HG03457 (cell line): Measurements from ENCODE around the gene TSSC4.

Source experiments
- ATAC-seq: cut with Tn5 transposase; IDR thresholded peaks from one replicate; pipeline ENCODE4 v1.9.1; 2021; ENCODE audit warnings: moderate number of reproducible peaks; ENCODE audit not compliant: unreplicated experiment

Gene TSSC4

DNA sequence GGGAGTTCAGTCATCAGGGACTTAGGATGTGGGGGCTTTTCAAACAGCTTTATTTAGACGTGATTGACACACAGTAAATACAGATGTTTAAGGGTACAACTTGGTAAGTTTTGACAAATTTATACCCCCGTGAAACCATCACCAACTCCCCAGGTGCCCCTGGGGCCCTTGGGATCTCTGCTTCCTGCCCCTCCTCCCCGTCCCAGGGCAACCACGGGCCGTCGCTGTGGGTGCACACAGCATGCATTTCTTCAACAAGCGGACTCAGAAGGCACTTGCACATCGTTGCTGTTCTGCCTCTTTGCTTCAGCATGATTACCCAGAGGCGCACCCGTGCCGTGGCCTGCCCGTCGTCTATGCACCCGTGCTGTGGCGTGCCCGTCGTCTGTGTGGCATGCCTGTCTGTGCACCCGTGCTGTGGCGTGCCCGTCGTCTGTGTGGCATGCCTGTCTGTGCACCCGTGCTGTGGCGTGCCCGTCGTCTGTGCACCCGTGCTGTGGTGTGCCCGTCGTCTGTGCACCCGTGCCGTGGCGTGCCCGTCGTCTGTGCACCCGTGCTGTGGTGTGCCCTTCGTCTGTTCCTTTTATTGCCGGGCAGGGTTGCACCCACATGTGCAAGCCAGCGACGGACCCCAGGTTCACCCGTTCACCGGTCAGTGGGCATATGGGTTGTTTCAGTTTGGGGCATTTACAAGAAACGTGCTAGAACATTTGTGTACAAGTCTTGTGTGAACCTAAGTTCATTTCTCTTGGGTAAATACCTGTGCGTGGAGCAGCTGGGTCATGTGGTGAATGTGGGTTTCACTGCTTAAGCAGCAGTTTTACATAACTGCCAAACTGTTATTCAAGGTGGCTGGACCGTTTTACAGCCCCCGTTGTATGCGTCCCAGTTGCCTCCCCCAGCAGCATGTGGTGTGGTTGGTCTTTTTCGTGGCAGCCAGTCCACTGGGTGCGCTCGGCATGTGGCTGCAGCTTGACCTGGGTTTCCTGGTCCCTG, 15.1 kb upstream of the TSSC4 start:
- ATAC-seq = no peak

DNA sequence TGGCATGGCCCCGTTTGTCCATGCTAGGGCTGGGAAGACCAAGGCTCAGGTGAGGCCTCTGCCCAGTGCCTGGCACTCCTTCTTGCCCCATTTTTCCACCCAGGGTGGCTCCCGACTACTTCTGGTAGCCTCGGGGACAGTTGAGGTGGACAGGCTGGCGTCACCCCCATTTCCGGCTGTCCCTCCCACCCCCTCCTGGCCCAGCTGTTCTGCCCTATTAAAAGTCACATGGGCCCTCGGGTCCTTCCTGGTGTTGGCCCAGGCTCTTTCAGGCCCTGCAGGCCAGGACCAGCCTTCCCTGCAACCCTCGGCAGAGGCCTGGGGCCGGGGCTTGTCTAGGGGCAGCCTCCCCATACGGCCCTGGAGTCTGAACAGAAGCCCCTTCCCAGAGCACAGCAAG, 14.0 kb upstream of the TSSC4 start:
- ATAC-seq = no peak

DNA sequence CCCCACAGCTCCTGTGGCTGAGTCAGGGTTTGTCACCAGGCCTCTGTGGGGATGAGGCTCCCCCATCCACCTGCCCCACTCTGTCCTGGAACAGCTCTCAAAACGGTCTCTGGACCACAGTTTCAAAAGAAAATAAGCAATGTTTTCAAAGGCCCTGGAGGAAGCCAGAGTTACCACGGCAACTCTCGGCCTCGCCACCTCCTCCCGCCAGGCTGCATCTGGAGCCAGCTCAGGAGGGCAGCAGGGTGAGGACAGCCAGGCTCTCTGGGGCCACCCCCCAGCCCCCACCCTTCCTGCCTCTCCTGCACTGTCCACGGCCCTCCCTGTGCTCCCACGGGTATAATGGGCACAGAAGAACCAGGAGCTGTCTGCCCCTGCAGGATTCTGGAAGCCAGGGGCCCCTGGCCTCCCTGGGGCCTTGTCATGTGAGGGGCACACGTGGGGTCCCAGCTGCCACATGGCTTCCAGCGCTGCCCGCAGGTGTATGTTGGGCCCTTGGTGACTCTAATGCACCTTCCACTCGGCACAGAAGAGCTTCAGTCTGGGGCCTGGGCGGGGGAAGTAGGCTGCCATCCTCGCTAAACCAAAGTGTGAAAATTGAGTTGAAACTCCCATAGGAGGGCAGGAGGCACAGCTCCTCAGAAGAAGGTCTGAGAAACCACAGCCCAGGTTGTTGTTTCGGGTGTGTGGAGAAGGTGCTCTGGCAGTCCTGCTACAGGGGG, 13.1 kb upstream of the TSSC4 start:
- ATAC-seq = no peak

DNA sequence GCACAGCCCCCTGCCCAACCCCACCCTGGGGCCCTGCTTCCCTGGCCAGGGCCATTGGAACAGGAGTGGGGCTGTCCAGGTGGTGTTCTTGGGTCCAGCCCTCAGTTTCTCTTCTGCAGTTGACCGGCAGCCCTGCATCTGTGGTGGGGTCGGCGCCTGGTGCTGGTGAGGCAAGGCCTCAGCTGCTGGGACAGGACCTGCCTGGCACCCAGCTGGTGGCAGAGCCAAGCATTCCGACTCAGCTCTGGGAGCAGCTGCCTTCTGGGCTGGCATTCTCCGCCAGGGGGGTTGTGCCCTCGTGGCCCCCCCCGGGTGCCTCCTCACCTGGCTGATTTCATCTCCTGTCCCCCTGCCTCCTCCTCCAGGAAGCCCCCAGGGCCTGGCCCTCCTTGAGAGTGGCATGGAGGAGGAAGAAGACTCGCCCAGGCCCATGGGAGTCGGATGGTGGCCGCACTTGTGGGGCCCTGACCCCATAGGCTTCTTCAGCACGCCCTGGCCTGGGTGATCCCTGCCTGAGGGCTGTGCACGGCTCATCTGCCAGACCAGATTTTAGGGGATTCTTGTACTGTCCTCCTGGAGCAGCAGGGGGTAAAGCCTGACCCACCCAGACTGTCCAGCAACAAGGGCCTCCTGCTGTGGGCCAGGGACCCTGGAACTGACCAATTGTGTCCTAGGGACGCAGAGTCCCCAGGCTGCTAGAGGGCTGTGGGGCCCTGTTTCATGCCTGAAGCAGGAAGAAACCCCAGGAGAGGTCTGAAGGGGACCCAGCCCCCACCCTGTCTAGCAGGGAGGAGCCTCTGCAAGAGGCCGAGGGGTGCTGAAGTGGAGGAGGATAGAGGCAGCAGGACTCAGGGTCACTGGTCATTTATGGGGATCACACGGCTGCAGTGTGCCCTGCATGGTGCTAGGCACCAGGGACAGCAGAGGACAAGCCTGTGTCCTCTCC, 11.8 kb upstream of the TSSC4 start:
- no peak for ATAC-seq

DNA sequence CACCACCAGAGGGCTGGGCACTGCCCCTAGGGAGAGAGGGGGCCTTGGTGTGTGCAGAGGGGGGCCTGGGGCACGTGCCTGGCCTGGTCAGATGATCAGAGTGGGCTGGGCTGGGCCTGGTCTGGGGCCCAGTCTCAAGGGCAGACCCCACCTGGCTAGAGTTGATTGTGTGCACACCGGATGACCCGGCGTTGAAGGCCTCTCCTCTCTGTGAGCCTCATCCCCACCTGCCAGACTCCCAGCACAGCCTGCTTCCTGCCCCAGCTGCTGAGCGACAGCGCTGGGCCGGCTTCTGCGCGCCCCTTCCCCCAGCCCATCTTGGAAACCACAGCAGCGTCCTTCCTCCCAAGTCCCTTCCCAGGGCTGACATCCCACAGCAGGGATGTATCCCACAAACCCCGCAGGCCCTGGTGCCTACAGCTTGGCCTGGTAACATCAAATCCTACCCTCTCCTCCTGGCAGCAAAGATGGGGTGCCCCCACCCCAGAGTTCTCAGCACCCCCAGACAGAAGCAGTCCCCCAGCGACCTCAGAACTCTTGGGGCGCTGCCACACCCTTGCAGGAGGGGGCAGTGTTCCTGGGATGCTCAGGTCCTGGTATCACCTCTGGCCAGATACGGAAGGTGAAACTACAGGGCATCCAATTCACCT, 11.0 kb upstream of the TSSC4 start:
- ATAC-seq = no peak

DNA sequence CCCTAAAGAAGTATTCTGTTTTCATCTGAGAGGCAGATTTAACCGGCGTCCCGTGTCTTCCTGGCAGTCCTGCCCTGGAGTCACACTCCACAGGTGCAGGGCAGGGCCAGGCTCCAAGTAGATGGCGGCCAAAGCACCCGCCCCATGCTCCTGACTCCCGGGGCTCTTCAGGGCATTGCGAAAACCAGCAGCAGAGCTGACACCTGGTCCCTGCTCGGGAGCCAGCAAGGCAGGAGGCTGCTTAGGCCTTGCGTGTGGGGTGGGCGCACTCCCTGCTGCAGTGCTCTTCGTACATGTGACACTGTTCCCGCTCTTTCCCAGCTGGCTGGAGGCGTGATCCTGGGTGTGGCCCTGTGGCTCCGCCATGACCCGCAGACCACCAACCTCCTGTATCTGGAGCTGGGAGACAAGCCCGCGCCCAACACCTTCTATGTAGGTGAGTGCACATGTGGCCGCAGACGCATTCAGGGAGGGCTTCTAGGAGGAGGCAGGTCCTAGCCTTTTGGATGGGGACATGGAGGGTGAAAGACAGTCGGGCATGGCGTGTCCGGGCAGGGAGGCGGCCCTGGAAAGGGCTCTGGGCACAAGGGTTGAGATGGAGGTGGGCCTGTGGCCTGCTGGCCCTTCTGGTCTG, 10.3 kb upstream of the TSSC4 start:
- ATAC-seq = no peak

DNA sequence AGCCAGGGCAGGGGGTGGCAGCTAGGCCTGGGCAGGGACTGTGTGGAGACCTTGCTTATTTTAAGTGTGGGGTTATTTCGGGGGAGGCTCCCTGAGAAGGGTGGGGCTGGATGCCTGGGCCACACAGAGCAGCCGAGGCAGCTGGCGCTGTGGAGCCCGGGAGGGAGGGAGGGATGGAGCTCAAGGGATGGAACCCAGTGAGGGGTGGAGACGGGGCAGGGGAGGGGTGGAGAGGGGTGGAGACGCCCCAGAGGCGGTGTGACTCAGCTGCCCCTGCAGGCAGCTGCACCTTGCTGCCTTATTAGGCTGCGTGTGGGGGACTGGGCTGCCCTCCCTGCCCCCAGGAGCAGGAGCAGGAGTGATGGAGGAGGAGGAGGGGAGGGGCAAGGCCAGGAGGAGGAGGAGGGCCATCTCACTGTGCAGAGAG, 9.8 kb upstream of the TSSC4 start:
- ATAC-seq = no peak

DNA sequence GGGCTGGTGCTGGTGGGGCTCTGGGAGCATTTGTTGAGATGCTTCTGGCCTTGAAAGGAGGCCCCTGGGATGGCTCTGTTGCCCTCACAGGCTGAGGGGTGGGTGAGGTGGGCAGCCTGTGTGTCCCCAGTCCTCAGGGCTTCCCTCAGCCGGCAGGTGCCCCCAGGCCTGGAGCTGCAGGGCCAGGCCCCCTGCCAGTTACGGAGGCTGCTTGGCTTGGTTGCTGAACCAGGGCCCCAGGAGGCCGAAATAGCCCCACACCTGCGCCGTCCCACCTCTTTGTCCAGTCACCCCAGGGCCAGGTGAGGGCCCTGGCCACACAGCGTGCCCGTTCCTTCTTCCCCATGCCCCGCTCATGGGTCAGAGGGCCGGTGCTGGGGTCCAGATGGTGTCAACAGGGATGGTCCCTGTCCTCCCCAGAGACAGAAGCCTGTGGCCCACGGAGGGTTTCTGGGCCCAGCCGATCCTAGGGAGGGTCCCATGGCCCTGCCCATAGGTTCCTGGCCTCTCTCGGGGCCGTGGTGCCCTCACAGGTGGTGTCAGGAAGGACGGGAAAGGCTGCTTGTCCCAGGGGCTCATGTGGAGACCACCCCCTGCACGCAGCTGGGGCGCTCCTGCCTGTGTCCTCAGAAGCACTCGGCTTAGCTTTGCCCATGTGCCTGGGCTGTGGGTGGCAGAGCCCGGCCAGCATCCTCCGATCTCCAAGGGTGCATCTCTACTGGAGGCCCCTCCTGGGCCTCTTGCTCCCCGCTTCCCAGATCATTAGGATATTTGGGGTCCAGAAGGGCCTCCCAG, 9.2 kb upstream of the TSSC4 start:
- ATAC-seq = no peak

DNA sequence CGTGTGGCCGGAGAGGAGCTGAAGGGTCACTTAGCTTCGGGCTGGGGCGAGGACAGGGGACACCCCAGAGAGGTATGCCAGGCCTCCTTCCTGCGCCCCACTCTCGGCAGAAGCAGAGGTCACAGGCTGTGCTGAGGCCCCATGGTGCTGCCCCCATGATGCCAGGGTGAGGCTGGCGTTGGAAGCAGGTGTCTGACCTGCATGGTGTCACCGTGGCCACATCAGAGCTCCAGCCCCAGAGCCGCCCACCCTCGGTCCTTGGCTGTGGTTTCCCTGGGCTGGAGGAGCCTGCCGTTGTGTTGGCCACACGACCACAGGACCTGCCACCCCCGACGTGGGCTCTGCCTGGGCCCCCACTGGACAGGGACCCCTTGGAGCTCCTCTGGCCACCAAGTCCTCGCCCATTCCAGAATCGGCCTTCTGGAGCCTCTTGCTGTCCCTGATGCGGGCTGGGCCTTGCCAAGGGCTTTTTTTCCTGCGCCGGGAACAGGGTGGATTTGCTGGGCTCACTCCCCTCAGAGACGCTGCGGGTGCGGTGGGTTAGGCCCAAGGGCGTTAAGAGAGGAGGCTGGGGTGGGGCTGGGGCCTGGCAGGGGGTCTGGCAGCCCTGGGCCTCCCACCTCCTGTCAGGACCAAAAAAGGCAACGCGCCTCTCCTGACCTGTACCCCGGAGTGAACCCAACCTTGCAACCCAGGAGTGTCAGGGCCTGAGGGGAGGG, 8.2 kb upstream of the TSSC4 start:
- ATAC-seq = no peak

DNA sequence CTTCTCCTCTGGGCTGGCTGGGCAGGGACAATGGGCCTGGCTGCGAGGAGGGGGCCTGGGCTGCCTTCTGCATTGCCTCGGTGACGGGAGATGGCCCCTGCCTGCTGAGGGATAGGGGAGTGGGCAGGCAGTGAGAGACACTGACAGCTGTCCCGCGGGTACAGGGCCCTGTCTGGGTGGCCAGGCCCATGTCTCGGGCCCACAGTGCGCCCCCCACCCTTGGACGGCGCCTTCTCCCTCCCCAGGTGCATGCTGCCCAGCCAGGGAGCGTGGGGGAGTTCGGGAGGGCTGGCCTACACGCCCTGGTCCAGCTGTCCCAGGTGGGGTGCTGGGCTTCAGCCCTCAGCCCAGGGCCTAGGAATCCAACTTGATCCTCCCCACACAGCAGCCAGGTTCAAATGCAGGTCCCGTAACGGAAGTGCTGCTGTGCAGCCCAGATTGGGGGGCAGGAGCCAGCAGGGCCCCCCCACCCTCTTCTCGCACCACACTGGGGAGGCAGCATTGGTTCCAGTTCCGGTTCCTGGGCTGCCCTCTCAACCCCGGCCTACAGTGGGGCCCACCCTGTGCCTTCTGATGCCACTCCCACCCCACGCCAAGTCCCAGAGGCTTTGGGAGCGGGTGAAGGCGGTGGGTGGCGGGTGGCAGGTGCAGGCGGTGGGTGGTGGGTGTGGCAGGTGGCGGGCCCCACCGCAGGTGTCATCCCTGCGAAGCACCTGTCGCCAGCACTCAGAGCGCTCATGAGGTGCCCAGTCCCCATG, 7.3 kb upstream of the TSSC4 start:
- no peak for ATAC-seq

DNA sequence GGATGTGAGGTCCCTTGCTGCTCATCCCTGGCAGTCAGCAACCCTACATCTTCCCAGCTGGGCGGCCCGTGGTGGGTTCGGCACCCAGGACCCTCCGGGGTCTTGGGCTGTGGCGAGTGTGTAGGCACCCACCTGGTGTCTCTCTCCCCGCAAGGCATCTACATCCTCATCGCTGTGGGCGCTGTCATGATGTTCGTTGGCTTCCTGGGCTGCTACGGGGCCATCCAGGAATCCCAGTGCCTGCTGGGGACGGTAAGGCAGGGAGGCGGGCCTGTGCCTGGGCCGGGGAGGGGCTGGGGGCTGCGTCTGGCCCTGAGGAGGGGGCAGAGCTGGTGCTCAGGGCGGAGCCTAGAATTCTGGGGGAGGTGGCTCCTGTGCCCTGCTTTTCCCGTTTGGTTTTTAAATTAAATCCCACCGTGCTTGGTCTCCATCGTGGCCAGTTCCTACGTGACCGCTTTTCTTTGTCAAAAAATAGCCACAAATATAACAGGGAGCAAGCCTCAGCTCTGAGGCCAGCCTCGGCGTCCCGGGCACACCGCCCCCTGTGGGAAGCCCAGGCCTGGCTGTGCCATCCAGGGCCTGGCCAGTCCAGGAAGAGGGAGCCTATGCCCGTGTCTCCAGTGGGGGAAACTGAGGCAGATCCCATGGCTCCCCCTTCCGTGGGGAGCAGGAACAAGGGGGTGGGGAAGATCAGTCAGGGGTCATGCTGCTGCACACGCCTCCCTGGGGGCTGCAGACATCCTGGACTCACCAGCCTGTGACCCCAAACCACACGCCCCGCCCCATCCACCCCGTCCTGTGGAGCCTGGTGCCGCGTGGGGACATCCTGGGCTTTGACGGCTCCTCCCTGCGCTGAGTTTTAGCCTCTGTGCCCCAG, 6.4 kb upstream of the TSSC4 start:
- no peak for ATAC-seq

DNA sequence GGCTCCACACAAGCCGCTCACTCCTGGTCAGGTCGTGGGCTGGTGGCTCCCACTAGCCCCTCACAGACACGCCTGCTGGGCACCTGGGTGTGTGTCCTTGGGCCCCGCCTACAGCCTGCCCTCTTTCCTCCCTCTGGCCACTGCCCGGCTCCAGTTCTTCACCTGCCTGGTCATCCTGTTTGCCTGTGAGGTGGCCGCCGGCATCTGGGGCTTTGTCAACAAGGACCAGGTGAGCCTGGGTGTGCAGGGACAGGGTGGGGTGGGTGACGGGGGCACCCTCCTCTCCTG, 5.8 kb upstream of the TSSC4 start:
- no peak for ATAC-seq

DNA sequence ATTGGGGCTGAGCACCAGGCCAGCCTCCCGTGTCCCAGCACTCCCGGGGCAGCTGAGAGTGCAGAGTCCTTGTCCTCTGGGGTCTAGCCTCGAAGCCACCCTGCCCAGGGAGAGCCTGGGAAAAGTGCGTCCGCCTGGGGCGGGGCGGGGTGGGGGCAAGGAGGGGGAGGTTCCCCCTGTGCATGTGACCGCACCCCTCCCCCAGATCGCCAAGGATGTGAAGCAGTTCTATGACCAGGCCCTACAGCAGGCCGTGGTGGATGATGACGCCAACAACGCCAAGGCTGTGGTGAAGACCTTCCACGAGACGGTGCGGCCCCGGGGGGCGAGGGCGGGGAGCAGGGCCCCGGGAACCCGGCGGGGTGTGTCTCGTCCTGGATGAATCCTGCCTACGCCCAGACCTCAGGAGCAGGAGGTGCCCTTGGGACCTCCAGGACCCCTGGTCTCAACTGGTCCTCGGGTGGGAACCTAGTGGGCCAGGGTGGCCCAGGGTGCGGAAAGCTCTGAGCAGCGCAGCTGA, 5.3 kb upstream of the TSSC4 start:
- ATAC-seq = no peak

DNA sequence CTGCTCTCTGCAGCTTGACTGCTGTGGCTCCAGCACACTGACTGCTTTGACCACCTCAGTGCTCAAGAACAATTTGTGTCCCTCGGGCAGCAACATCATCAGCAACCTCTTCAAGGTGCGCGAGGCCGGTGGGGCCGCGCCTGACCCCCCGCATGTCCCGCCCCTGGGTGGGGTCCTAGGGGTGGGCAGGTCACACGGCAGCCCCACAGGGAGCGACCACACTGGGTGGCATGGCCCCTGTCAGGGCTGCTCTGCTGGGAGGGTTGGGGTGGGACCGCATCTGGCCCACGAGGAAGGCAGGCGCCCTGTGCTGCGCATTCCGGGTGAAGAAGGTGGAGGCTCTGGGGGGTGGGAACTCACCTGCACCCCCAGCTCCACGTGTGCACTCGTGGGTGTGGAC, 4.7 kb upstream of the TSSC4 start:
- no peak for ATAC-seq

DNA sequence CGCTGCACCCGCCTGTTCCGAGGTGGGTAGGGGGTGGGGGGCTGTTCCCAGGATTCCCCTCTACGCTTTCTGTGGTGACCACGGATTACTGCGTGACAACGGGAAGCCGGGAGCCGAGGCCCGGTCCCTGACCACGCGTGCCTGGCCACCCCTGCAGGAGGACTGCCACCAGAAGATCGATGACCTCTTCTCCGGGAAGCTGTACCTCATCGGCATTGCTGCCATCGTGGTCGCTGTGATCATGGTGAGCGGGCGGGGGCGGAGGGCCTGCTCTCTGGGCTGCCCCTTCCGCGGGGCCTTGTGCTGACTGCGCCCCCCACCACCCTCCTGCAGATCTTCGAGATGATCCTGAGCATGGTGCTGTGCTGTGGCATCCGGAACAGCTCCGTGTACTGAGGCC, 4.1 kb upstream of the TSSC4 start:
- ATAC-seq = no peak

DNA sequence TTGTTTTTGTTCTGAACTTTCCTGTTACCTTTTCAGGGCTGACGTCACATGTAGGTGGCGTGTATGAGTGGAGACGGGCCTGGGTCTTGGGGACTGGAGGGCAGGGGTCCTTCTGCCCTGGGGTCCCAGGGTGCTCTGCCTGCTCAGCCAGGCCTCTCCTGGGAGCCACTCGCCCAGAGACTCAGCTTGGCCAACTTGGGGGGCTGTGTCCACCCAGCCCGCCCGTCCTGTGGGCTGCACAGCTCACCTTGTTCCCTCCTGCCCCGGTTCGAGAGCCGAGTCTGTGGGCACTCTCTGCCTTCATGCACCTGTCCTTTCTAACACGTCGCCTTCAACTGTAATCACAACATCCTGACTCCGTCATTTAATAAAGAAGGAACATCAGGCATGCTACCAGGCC, 3.5 kb upstream of the TSSC4 start:
- ATAC-seq = no peak
